ENCODE measurements around the gene TMEM179.
"Not testable (repeated sequence)": the region's sequence is repeated elsewhere in the genome, so short reads cannot be mapped to it uniquely, and the experiment has no call there.

Gene TMEM179

DNA sequence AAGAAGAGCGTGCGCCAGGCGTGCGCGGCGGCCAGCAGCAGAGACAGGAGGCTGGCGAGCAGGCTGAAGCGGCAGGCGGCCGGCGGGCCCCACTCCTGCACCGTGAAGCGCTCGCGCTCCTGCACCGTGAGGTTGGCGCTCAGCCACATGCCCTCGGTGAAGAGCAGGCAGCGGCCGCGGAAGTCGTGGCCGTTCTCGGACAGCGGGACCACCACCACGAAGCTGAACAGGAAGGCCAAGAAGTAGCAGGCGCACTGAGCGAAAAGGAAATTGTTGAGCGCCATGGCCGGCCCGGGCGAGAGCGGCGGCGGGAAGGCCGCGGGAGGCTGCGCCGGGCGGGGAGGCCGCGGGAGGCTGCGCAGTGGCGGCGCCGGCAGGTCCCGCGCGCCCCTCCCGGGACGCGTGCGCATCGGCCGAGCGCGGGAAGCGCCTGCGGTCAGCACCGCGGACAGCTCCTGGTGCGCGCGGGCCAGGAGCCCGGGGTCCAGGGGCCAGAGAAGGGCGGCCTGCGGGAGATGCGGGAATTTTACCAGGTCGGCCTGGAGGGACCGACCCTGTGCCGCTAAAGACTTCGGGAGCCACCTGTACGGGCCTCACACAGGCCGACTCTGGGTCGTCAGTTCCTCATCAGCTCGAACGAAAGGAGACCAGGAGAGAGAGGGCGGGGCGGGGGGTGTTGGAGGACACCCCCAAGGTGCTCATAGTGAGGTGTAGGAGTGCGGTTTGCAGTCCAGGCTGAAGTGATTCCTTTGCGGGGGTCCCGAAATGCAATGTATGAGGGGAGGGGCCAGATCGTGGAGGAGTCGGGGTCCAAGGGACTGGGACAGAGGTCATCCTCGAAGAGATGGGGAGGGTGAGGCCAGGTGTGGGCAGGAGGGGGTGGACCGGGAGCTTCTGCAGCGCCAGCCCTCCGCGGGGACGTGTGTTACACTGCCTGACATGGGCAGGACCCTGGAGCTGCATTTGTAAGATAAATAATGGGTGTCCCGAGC, at the start of gene TMEM179:
Gene TMEM179 (minus strand): TSS at position 315 of the 992 bp plus-strand sequence. CDS start 31 bp downstream, at position 284.
- DNase-seq (ENCODE audit: low spot score), result peak; percentile 41

DNA sequence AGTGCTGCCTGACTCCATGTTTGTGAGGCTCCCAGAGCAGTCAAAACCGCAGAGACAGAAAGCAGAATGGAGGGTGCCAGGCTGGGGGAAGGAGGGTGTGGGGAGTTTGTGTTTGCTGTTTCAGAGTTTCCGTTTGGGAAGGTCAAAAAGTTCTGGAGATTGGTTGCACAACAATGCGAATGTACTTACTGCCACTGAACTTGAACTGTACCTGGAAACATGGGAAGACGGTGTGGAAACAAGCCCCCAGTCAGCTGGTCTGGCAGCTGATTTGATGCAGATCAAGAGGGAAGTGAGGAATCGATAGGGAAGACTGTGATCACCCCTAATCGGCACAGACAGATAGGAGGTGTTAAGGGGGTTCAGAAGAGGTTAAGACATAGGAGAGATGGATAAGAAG, 49.5 kb upstream of the TMEM179 start:
- DNase-seq (ENCODE audit: low spot score), result no peak

DNA sequence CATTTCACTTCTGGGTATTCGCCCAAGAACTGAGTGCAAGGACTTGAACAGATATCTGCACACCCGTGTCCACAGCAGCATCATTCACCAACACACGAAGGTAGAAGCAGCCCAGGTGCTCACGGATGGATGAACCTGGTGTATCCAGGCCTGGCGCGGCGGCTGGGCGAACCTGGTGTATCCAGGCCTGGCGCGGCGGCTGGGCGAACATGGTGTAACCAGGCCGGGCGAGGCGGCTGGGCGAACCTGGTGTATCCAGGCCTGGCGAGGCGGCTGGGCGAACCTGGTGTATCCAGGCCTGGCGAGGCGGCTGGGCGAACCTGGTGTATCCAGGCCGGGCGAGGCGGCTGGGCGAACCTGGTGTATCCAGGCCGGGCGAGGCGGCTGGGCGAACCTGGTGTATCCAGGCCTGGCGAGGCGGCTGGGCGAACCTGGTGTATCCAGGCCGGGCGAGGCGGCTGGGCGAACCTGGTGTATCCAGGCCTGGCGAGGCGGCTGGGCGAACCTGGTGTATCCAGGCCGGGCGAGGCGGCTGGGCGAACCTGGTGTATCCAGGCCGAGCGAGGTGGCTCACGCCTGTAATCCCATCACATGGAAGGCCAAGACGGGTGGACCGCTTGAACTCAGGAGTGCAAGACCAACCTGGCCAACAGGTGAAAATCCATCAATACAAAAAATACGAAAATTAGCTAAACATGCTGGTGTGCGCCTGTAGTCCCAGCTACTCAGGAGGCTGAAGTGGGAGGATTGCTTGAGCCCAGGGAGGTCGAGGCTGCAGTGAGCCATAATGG, 48.8 kb upstream of the TMEM179 start:
- not testable (repeated sequence) for DNase-seq (ENCODE audit: low spot score)

DNA sequence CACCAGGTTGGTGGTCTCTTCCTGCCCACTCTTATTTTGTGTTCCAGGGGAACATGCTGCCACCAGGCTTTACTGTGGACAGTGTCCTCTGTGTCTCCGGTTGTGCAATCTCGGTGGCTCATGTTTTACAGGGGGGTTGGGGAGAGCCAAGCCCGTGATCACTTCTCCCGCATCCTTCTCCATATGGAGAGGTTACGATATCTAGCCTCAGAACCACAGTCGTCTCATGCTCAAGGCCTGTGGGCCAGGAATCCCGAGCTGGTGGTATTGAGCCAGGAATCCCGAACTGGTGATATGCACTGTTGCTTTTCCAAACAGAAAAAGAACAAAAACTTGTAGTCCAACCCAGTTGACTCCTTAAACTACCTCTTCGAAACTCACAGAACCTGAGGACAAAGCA, 47.8 kb upstream of the TMEM179 start:
- DNase-seq (ENCODE audit: low spot score), result no peak

DNA sequence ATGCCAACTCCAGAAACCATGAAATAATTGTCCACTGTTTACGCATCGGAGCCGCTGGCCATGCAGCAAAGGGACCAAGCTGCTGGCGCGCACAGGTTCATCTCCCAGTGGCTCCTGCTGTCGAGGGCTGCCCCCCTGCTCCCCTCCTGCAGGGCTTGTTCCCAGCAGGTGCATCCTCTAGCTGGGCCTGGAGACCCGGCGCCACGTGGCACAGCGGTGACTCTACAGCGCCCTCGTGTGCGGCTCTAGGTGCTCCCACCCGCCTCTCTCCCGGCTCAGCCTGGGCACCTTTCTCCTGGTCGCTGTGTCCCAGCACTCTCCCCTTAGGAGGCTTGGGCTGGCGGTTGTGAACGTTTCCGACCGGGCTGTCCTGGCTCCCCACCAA, 47.3 kb upstream of the TMEM179 start:
- DNase-seq (ENCODE audit: low spot score), result no peak

DNA sequence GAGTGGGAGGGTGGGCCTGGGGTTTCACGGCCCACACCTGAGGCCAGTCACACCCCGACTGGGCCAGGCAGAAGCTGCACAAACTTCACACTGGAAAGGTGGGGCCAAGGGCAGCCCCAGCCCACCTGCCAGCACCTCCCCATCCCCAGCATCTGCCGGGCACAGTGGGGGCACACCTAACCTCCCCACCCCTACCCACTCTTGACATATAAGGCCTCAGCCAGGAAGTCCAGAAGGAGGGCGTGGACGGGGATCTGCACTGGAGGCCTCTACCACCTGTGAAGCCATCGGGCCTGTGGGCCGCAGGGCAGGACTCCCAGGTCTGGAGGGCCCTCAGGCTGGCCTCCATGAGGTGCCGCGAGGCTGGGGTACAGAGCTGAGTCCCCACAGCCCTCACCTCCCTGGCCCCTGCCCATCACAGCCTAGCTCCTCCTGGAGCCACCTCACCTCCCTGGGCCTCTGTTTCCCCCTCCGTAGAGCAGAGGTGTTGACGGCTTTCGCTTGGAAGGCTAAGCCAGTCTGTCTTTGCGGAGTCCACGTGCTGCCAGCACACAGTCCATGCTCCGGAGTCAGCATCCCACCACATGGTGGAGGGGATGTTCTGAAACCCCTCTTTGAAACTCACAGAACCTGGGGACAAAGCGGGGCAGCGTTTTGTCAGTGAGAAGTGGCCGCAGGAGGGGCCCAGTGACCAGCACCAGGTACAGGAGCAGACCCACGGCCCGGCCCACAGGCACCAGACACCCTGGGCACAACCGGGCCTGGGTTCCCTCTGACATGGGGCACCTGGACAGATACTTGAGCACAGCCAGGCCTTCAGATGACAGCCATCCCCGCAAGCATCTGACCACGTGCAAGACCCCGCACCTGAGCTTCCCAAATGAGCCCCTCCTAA, 46.7 kb upstream of the TMEM179 start:
- no peak for DNase-seq (ENCODE audit: low spot score)

DNA sequence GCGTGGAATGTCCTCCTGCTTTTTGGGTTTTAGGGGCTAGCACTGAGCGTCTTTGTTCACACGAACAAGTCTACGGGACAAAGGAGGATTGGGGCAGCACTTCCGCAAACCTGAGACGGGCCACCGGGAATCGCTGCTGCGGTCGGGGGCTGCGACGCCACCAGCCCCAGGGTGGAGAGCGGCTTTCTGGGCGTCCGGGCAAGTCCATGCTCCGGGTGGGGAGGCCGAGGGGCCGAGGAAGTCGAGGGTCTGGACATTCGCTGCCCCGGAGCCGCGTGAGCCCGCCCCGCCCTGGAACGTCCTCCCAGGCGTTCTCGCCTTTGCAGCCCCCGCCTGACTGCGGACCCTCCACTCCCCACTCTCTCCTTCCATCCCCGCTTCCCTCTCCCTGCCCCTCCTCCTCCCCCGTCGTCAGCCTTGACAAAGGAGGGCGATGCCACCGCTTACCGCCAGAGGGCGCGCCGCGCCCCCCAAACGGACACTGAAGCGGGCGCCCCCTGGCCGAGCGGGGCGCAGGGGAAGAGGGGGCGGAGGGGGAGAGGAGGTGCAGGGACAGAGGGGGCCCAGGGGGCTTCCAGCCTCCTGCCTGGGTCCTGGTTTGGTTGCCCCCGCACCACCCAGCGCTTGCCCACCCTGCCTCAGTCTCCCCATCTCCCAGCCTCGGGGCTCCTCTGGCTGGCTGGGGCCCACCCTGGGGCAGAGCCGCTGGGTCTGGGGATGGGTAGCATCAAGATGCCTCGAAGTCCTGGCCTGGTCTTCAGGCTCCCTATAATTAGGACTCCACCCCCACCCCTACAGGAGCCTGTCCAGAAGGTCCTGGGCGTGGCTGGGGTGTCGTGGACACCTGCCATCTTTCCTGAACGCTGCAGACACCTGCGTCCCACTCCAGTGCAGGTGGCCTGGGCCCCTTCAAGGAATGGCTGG, 45.7 kb upstream of the TMEM179 start:
- DNase-seq (ENCODE audit: low spot score), result peak; percentile 87

DNA sequence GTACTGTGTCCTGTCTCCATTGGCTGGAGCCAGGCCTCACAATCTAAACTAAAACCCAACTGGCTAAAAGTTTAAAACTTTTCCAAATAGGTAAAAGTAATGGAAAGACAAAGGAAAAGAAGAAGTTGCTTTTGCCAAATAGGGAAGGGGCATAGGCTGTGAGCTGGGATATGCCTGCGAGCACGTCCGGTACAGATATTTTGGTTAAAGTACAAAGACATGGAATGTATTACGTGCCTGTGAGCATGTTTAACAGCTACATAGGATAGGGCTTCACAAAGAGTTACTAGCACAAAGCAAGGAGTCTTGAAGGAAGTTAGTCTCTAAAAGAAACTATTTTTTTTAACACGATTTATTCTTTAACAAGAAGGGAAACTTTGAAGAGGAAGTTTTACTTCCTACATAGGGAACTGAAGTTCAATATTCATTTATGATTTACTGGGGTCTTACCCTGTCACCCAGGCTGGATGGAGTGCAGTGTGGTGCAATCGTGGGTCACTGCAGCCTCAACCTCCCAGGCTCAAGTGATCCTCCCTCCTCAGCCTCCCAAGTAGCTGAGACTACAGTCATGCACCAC, 43.0 kb upstream of the TMEM179 start:
- DNase-seq (ENCODE audit: low spot score), result no peak

DNA sequence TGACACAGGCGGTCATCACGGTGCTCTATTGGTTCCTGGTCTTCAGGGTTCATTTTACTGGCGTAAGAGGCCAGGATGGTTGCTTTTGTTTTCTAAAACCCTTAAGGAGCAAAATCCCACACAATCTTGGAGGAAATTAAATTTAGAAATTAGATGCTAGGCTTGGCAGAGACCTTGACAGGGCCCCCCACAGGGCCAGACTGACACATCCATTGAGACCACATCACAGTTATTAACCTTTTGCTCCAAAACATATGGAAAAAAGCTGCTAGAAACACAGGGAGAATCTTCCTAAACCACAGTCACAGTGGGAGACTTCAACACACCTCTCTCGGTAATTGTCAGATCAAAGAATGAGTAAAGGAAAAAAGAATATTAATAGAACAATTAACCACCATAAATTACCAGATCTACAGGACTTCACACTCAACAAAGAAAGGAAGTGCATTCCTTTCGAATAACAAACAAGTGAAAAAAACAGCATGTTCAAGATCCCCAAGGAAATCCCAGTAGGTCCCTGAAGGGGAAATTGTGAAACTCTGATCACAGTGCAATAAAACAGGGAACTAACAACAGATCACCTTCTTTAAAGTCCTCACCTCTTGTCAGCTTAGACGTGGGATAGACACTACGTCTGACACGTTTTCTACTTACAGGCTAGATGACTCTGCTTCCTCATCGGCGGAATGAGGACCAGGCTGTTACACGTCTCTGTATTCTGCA, 40.2 kb upstream of the TMEM179 start:
- DNase-seq (ENCODE audit: low spot score), result no peak

DNA sequence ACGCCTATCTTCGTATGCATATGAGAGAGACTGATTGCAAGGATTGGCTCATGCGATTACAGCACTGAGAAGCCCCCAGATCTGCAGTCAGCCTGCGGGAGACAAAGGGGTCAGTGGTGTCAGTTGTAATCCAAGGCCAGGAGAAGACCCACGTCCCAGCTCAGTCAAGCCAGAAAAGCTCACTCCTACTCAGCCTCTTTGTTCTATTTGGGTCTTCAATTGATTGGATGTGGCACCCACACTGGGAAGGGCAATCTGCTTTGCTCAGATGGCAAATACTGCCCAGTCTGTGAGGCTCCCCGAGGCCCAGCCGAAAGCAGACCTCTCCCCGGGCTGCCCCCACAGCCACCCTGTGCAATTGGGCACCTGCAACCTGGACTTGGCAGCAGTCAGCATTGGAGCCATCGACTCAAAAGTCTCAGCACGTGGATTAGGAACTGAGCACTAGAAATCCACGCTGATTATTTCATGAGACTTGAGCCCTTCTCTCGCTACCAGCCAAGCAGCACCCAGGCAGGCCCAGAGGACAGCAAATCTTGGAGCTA, 39.6 kb upstream of the TMEM179 start:
- no peak for DNase-seq (ENCODE audit: low spot score)

DNA sequence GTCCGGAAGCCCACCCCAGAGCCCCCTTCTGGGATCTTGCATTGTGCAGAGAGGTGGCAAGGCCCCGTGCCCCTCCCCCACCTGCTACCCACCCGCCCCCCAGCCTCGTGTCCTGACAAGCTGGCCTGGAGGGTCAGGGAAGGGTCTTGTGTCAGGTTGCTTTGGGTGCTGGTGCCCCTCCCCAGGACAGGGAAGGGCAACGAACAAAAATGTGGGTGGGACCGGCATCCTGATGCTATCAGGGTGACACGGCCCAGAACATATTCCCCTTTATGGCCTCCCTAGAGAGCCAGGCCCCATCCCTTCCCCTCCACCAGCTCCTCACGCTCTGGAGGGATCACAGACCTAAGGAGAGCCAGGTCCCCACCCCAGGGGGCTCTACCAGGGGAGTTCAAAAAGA, 38.7 kb upstream of the TMEM179 start:
- DNase-seq (ENCODE audit: low spot score), result no peak

DNA sequence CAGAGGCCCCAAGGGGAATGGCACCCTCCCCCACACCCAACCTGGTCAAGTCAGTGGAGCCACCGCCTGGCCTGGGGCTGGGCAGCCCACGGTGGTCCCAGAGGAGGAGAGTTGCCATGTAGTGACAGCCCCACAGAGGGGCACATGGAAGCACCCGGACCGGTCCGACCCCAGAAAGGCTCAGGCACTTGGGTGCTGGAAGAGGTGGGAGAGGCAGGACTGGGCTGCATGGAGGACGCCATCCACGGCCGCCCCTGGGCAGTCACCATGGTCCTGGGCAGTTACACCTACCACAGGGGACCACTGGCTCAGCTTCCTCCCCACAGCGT, 37.9 kb upstream of the TMEM179 start:
- DNase-seq (ENCODE audit: low spot score), result no peak

DNA sequence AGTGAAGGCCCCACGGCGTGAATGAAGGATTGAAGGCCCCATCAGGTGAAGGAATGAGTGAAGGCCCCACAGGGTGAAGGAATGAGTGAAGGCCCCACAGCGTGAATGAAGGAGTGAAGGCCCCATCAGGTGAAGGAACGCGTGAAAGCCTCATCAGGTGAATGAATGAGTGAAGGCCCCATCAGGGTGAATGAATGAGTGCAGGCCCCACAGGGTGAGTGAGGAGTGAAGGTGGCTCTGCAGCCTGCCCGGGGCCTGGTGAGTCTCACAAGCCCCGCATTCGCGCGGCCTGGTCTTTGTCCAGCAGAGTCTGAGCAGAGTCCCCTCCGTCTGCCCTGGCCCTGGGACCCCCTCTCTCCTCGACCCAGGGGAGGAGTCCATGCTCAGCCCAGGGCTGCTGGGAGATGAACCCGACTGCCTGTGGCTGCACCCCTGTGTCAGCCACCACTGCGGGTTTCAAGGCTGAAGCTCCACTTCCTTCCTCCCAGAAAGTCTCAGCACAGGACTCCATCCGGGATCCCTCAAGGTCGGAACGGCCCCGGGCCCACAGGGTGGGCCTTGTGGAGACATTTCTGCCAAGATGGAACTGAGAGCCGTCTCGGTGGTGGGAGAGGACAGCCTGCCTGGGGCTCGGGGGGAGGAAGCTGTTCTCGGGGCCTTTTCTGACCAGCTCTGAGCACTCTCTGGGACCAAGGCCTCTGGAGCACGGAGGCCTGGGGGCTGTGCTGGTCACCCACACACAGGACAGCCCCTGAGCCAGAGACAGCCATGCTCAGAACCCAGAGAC, 37.4 kb upstream of the TMEM179 start:
- no peak for DNase-seq (ENCODE audit: low spot score)

DNA sequence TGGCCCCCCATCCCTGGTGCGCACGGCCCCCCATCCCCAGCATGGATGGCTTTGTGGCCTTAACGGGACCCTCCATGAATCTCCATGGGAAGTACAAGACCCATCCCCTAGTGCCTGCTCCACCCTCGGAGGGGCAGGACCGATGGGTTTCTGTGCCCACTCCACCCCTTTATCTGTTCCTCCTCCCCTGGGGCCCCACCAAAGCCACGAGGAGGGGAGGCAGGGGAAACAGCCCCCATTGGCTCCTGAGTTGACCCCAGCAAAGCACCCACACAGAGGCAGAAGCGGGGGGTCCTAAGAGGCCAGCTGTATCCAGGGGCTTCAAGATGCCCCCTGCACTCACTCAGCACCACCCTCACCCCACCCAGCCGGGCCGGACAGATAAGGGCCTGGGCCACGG, 36.1 kb upstream of the TMEM179 start:
- no peak for DNase-seq (ENCODE audit: low spot score)

DNA sequence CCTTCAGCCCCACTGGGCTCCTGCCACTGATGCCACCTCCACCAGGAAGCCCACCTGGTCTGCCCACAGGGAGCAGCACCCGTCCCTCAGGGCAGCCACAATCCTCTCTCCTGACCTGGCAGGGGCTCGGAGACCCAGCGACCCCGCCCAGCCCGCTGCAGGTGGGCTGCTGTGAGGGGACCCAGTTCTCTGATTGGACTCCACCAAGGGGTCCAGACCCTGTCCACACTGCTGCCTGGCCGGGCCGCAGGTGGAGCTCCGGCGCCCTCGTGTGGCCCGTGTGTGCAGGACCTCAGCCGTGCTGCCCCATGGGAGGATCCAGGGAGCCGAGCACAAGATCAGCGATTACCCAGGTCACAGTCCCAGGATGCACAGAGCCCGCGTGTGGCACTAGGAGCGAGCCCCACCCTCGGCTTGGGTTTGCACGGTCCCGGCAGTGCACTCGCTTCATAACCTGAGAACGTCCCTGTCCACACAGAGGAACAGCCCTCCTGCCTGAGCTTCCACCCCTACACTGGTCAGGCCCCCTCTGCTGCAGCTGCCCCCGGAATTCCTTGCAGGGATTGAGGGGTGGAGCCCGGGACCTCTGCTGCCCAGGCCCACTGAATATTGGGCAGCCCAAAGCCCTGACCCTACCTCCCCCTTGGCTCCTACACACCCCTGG, 35.4 kb upstream of the TMEM179 start:
- peak; percentile 87 for DNase-seq (ENCODE audit: low spot score)

DNA sequence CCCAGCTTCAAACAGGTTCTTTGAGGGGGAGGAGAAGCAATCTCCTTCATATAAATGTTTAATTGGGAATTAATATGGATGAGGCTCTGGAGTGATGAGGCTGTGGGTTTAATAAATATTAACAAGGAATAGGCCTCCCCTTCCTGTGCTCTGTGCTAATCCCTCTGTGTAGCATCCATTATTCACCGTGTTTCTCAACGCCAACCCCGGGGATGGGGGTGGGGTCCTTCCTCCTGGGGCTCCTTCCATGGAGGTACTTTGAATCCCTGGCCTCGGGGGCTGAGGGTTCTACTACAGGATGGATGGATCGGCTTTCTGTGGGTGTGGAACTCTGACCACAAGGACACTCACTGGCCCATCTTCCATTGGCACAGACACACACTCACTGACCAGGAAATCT, 34.9 kb upstream of the TMEM179 start:
- DNase-seq (ENCODE audit: low spot score), result no peak

DNA sequence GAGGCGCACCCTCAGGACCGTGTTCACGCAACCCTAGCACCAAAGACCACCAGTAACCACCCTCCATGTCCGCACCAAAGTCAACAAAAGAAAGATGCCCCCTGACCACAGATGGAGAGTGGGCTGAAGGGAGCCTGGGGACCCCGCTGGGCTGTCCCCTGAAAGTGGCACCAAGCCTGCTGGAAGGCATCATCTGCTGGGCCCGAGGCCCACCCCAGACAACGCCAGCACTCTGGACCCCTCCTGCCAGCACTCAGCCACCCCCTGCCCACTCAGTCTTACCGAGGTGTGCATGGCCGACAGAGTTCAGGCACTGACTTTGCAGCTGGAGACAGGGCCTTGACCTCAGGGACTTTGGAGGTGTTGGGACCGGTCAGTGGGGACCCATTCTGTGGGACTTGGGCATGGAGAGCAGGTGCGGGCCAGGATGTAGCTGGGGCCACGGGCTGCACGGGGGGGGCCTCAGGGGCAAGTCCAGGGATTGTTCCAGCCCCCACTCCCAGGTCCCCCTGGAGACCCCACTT, 34.4 kb upstream of the TMEM179 start:
- DNase-seq (ENCODE audit: low spot score), result no peak

DNA sequence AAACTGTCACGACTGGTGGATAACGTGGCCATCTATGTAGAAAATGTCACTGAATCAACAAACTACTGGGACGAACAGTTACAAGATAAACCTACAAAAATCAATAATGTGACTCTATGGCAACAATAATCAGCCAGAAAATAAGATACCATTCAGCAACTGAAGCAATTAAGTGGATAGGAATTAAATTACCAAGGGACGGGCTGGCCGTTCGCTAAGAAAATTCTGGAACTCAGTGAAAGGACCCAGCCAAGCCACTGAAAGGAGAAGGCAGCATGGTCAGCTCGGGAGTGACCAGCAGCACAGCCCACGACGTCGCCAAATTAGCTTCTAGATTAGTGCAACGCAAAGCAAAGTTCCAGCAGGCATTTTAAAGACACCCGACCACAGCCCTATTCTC, 33.6 kb upstream of the TMEM179 start:
- DNase-seq (ENCODE audit: low spot score), result no peak

Measured in AG08395 (cell line).